ENCODE measurements around the gene MATCAP1. TPM values are rescaled to one million over a fixed set of nuclear protein-coding genes. Genes with fewer than 3 reads are reported as not detected.

MATCAP1 gene
- total RNA-seq (2021) = 42.1 and 51.2 TPM in 2 replicates
- long read RNA-seq, transcript KIAA0895L-203 (3 exons, 2,824 nt) = major isoform, 7 of 50 reads
- long read RNA-seq, partial matches to known transcripts = 4 of 50 reads
- long read RNA-seq, other reads (novel, unspliced or antisense) = 31 of 50 reads

GRCh38 chr16:67183627-67184452 lies at the start of gene MATCAP1:
Gene MATCAP1 (minus strand): TSS chr16:67183963. CDS start chr16:67180610, 3,353 bp downstream.
- Histone ChIP-seq H3K9ac (ENCODE audit: extremely low read depth, insufficient read length, low read length) (peak within 1 kb of the TSS; percentile 12), H4K20me1 (ENCODE audit: control insufficient read depth, insufficient read depth, insufficient read length) (no peaks in the 10 kb centered on the region)
- peak within 1 kb of the TSS; percentile 63 to 73; a peak in 4 of 5 replicates for H3K4me3 Mint-ChIP-seq

More at GRCh38 chr16:67183627-67184452, at the start of gene MATCAP1:
- Histone ChIP-seq H3K79me1 (ENCODE audit: insufficient read depth, low read depth, low read length, poor library complexity, severe bottlenecking) (no peaks in the 10 kb centered on the region), H2BK5ac (ENCODE audit: insufficient read length, low read length) (no peak within 1 kb of the TSS), H3K4me1 (ENCODE audit: insufficient read depth, low read length) (peaks cover 6% of the 10 kb centered on the region; the same call in 1 of the 2 replicates), H3K27me3 (ENCODE audit: insufficient read depth, low read length) (peaks cover 4% of the 10 kb centered on the region; the same call in 1 of the 2 replicates), H2BK20ac (ENCODE audit: low read depth, low read length, poor library complexity, severe bottlenecking) (no peak within 1 kb of the TSS), H4K91ac (ENCODE audit: insufficient read length, low read depth, low read length) (no peak within 1 kb of the TSS), H3K23ac (ENCODE audit: insufficient read length, low read depth, low read length) (no peak within 1 kb of the TSS), H2BK15ac (ENCODE audit: low read depth, low read length) (no peak within 1 kb of the TSS), H2AK5ac (ENCODE audit: insufficient read length, low read length) (no peak within 1 kb of the TSS), H3K56ac (ENCODE audit: insufficient read length, low read depth, low read length) (no peak within 1 kb of the TSS), H3K4ac (ENCODE audit: low read depth, low read length) (no peak within 1 kb of the TSS), H2AFZ (ENCODE audit: low read length) (no peak within 1 kb of the TSS), H3K23me2 (ENCODE audit: insufficient read length, low read depth, low read length, poor library complexity, severe bottlenecking) (peaks cover 12% of the 10 kb centered on the region), H2BK120ac (ENCODE audit: low read depth, low read length, poor library complexity, severe bottlenecking) (no peak within 1 kb of the TSS), H3K27ac (ENCODE audit: insufficient read length, low read depth, low read length) (no peak within 1 kb of the TSS), H3T11ph (ENCODE audit: low read length) (no peak within 1 kb of the TSS), H3K14ac (ENCODE audit: insufficient read depth, low read length) (peak within 1 kb of the TSS; percentile 98; the same call in 1 of the 2 replicates), H4K5ac (ENCODE audit: insufficient read length, low read depth, low read length) (no peak within 1 kb of the TSS), H3K9me3 (ENCODE audit: control insufficient read depth, low read depth, low read length) (no peaks in the 10 kb centered on the region), H4K8ac (replicated peaks; ENCODE audit: insufficient read length, low read depth, low read length) (no peak within 1 kb of the TSS), H3K18ac (ENCODE audit: insufficient read length, low read depth, low read length) (peak within 1 kb of the TSS; percentile 97), H3K4me2 (ENCODE audit: insufficient read depth, insufficient read length, low read length) (peak within 1 kb of the TSS; percentile 75), H3K79me2 (ENCODE audit: insufficient read depth, low read length) (no peaks in the 10 kb centered on the region), H2BK12ac (ENCODE audit: insufficient read length, low read depth, low read length) (no peak within 1 kb of the TSS)
- no peak for TF ChIP-seq CTCF (conservative IDR thresholded peaks at IDR 0.05)
- Mint-ChIP-seq H3K27ac (no peak within 1 kb of the TSS), H3K9me3 (no peaks in the 10 kb centered on the region; a peak in 1 of 5 replicates), H3K36me3 (ENCODE audit: insufficient read depth in 1 of 3, low read depth in 3 of 3) (peaks cover 0 to 3% (median 0%) of the 10 kb centered on the region in 3 experiments; a peak in 1 of 7 replicates), H3K27me3 (ENCODE audit: low read depth) (peaks cover 33% of the 10 kb centered on the region), H3K4me1 (peaks cover 16% of the 10 kb centered on the region in 2 experiments)
- WGBS (ENCODE audit: extremely low coverage, insufficient read length, low lambda C conversion rate) = no CpG with 5 or more reads among the region's 77 CpGs
- DNase-seq = peak; percentile 97

Data from H9 (cell line).